Fibroblast of mammary gland (primary cell): Measurements from ENCODE around the gene ZNF354B.
"Not testable (repeated sequence)": the region's sequence is repeated elsewhere in the genome, so short reads cannot be mapped to it uniquely, and the experiment has no call there.

Experiments
- DNase-seq: peaks from one replicate; pipeline ENCODE4 v3.0.0-alpha.2; 2010; ENCODE audit warnings: low read depth
- H3K4me3 ChIP-seq: 2 replicates; pipeline ENCODE4 v1.5.1; 2011; ENCODE audit warnings: low read depth, mild to moderate bottlenecking, low read length, moderate library complexity; ENCODE audit not compliant: control insufficient read depth
- CTCF ChIP-seq: conservative IDR thresholded peaks from 2 replicates; pipeline ENCODE4 v1.5.1; 2011; ENCODE audit warnings: low read depth, low read length, inconsistent platforms; ENCODE audit not compliant: control insufficient read depth, insufficient read depth

The ZNF354B gene

GRCh38 chr5:178851951-178852350 lies 7.8 kb upstream of the ZNF354B start:
- H3K4me3 ChIP-seq = no peak overlapping the region
- TF ChIP-seq CTCF = no peak
- no peak for DNase-seq

- no peak overlapping the region for H3K4me3 ChIP-seq
- TF ChIP-seq CTCF = no peak
- no peak for DNase-seq
Measured at GRCh38 chr5:178854284-178854683, 5.5 kb upstream of the ZNF354B start.

GRCh38 chr5:178860615-178861014 lies 862 bp downstream of the ZNF354B start:
- not testable (repeated sequence) for DNase-seq

GRCh38 chr5:178861627-178862026 lies 1.9 kb downstream of the ZNF354B start:
- no peak for TF ChIP-seq CTCF
- no peak for DNase-seq
- H3K4me3 ChIP-seq = no peak overlapping the region

More at GRCh38 chr5:178860615-178861014, 862 bp downstream of the ZNF354B start:
- H3K4me3 ChIP-seq = peak overlapping the region; percentile 61

GRCh38 chr5:178866946-178867345 lies 7.2 kb downstream of the ZNF354B start:
- peak; percentile 55 for DNase-seq
- TF ChIP-seq CTCF = no peak
- H3K4me3 ChIP-seq = no peak overlapping the region

- no peak overlapping the region for H3K4me3 ChIP-seq
- TF ChIP-seq CTCF = no peak
- DNase-seq = peak; percentile 41
Measured at GRCh38 chr5:178869577-178869976, 9.8 kb downstream of the ZNF354B start.

GRCh38 chr5:178870411-178870810 lies 10.7 kb downstream of the ZNF354B start:
- TF ChIP-seq CTCF = no peak
- no peak for DNase-seq

More at GRCh38 chr5:178870411-178870810, 10.7 kb downstream of the ZNF354B start:
- no peak overlapping the region for H3K4me3 ChIP-seq
